HFFc6 (cell line): ENCODE results near the gene PLCL2. TPM values are rescaled to one million over a fixed set of nuclear protein-coding genes. Genes with fewer than 3 reads are reported as not detected.
"Not testable (repeated sequence)": the region's sequence is repeated elsewhere in the genome, so short reads cannot be mapped to it uniquely, and the experiment has no call there.

Source experiments
- DNase-seq: peaks from one replicate; pipeline ENCODE4 v3.0.0-alpha.2; 2018
- H3K27ac Mint-ChIP-seq: 2 replicates; pipeline ENCODE4 v1.8.0; 2020; ENCODE audit warnings: mild to moderate bottlenecking, mixed read lengths
- H3K27me3 Mint-ChIP-seq: 2 replicates; pipeline ENCODE4 v1.8.0; 2021; ENCODE audit warnings: mild to moderate bottlenecking, moderate library complexity, mixed read lengths; ENCODE audit not compliant: insufficient read depth
- H3K36me3 Mint-ChIP-seq: 2 replicates; pipeline ENCODE4 v1.8.0; 2021; ENCODE audit warnings: low read depth, mixed read lengths
- H3K4me1 Mint-ChIP-seq: 2 replicates; pipeline ENCODE4 v1.8.0; 2020; ENCODE audit warnings: low read depth, mixed read lengths
- H3K4me3 Mint-ChIP-seq: 2 replicates; pipeline ENCODE4 v1.8.0; 2020; ENCODE audit warnings: mild to moderate bottlenecking, moderate library complexity, mixed read lengths
- H3K9me3 Mint-ChIP-seq: 2 replicates; pipeline ENCODE4 v1.8.0; 2020; ENCODE audit warnings: mild to moderate bottlenecking, mixed read lengths
- total RNA-seq, 6 experiments: library from RNA; stranded (reverse); fragmentation: NEBNext Ultra II Directional; extraction: Animal tissue kit (Norgen Biotek cat#: 25700); gene quantifications; 2 replicates in 1 of 6; 3 replicates in 5 of 6; pipeline ENCODE4 v1.2.3, GENCODE V29; 2021
- TF ChIP-seq, protein P1 (sequence below): fragments of 200-600 bp; sonication (generic); IDR thresholded peaks from 2 replicates; pipeline ENCODE4 v1.5.0; 2021; ENCODE audit warnings: antibody characterized with exemption, mild to moderate bottlenecking

PLCL2 gene
- total RNA-seq, 6 experiments from 2014 or later = 3.9 to 6.4 (median 5.7) TPM

DNA sequence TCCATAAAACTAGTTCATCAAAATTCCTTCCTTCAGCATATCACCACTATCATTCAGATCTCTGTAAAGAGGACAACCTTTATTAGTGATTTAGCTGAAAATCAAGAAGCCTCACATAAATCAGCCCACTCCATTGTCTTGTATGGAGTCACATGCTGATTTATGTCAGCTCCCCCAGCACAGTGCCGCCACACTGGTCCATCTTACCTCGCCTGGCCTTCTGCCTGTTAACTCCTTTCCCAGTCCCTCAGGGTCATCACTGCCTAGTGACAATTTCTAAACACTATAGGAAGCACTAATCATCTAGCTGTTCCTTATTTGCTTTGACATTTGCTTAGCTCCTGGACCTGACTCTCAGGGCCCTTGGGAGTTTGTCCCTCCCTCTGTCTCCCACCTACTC is 75.4 kb downstream of the PLCL2 start:
- Mint-ChIP-seq H3K4me1 (no peaks in the 10 kb centered on the region), H3K27ac (no peak overlapping the region), H3K36me3 (no peaks in the 10 kb centered on the region), H3K4me3 (no peak overlapping the region), H3K27me3 (no peaks in the 10 kb centered on the region), H3K9me3 (0 out of 2 replicates have a peak, but pooled peaks cover 3% of the 10 kb centered on the region)
- TF ChIP-seq, protein P1, sequence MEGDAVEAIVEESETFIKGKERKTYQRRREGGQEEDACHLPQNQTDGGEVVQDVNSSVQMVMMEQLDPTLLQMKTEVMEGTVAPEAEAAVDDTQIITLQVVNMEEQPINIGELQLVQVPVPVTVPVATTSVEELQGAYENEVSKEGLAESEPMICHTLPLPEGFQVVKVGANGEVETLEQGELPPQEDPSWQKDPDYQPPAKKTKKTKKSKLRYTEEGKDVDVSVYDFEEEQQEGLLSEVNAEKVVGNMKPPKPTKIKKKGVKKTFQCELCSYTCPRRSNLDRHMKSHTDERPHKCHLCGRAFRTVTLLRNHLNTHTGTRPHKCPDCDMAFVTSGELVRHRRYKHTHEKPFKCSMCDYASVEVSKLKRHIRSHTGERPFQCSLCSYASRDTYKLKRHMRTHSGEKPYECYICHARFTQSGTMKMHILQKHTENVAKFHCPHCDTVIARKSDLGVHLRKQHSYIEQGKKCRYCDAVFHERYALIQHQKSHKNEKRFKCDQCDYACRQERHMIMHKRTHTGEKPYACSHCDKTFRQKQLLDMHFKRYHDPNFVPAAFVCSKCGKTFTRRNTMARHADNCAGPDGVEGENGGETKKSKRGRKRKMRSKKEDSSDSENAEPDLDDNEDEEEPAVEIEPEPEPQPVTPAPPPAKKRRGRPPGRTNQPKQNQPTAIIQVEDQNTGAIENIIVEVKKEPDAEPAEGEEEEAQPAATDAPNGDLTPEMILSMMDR = no peak
- no peak for DNase-seq

DNA sequence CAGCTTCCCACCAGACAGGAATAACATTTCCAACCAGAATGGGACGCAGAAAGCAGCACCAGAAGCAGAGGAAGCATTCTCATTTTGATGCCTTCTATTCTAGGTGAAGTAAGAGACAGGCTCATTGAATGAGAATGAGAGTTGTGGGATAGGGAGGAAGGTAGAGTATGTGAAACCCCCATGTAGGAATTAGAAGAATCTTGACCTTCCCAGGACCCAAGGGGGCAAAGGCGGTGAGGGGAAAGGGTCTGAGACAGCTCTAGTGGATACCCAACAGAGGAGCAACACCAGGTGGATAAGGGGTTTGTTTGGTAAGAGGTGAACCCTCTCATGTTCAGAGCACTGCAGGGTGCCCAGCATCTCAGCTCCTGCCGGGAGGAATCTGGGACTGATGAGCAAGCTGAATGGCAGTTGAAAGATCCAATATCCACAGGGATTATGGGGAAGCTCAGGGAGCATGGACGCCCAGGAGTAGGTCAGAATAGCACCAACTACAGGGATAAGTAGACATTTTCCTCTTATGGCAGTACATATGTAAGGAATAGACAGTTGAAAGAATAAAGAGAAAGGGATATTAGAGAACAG is 77.0 kb downstream of the PLCL2 start:
- TF ChIP-seq, protein P1 = no peak
- Mint-ChIP-seq H3K36me3 (no peaks in the 10 kb centered on the region), H3K4me3 (no peak overlapping the region), H3K27ac (no peak overlapping the region), H3K4me1 (no peaks in the 10 kb centered on the region), H3K27me3 (no peaks in the 10 kb centered on the region), H3K9me3 (peaks cover 5% of the 10 kb centered on the region; the same call in 1 of the 2 replicates)
- no peak for DNase-seq

DNA sequence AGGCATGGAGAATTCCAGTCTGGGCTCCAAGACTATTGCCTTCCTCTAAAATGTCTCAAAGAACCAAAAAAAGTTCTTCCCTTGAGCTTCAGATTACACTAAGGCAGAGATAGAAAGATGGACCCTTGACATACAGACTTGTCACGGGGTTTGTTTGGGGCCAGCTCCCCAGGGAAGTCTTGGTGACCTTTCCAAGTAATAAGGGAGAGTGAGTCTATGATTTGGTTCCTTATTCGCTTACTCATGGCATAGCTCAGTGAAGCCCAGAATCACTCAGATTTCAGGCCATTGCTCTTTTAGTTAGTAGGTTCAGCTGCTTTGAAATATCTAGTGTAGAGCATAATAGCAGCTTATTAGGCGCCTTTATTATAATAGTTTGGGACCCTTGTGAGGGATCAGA is 90.3 kb downstream of the PLCL2 start:
- TF ChIP-seq, protein P1 = no peak
- H3K9me3 Mint-ChIP-seq = no peaks in the 10 kb centered on the region
- H3K27ac Mint-ChIP-seq = no peak overlapping the region
- no peak for DNase-seq
- no peak overlapping the region for H3K4me3 Mint-ChIP-seq
- peaks cover 18% of the 10 kb centered on the region for H3K4me1 Mint-ChIP-seq
- H3K27me3 Mint-ChIP-seq = peaks cover 2% of the 10 kb centered on the region
- no peaks in the 10 kb centered on the region for H3K36me3 Mint-ChIP-seq

DNA sequence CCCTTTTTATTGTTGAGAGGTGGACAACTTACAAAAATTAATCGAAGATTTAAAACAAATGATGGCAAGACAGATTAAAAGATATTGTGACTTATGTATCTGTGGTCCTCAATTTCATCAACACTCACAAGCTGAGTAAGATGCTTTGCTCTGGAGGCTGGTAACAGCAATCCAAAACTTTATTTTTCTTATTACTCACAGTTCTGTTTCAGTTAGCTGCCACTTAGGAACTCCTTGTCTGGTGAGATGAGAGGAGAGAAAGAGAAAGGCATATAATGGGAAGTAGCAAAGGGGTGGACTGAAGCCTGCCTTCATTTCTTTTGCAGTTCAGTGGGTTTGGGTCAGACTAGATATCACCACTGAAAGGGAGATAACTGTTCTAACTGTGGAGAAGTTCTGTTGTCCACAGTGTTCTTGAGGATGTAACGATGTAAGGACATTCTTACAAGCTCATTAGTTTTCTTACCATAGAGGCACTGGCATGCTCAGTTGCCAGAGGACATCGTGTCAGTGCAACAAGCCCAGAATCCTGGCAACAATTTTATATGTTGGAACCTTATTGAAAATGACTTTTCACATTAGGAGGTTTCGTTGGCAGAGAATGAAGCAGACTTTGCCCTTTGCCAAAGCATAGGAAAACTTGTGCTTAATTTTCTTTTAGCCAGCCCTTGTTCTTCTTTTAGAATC is 93.6 kb downstream of the PLCL2 start:
- peak; percentile 23 for DNase-seq
- no peaks in the 10 kb centered on the region for H3K36me3 Mint-ChIP-seq
- H3K4me3 Mint-ChIP-seq = no peak overlapping the region
- TF ChIP-seq, protein P1 = no peak
- H3K27ac Mint-ChIP-seq = no peak overlapping the region
- no peaks in the 10 kb centered on the region for H3K9me3 Mint-ChIP-seq
- H3K27me3 Mint-ChIP-seq = peaks cover 2% of the 10 kb centered on the region
- peaks cover 18% of the 10 kb centered on the region for H3K4me1 Mint-ChIP-seq

DNA sequence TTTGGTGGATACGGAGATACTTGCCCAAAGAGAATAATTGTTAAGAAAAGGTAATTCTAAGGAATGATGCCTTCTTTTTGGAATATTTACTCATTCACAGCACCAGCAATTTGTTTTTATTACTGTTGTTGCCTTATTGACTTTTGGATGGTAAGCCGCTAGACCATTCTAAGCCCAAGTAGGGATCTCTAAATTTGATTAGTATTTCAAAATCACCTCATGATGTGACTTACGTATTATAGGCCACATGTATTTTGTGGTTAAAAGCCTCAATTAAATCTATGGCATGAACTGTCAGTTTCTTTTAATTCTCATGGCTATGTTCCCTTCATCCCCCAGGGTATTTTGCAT is 94.1 kb downstream of the PLCL2 start:
- Mint-ChIP-seq H3K4me1 (peaks cover 18% of the 10 kb centered on the region), H3K9me3 (no peaks in the 10 kb centered on the region), H3K27me3 (peaks cover 2% of the 10 kb centered on the region), H3K27ac (no peak overlapping the region), H3K4me3 (no peak overlapping the region), H3K36me3 (no peaks in the 10 kb centered on the region)
- DNase-seq = no peak
- TF ChIP-seq, protein P1 = no peak

DNA sequence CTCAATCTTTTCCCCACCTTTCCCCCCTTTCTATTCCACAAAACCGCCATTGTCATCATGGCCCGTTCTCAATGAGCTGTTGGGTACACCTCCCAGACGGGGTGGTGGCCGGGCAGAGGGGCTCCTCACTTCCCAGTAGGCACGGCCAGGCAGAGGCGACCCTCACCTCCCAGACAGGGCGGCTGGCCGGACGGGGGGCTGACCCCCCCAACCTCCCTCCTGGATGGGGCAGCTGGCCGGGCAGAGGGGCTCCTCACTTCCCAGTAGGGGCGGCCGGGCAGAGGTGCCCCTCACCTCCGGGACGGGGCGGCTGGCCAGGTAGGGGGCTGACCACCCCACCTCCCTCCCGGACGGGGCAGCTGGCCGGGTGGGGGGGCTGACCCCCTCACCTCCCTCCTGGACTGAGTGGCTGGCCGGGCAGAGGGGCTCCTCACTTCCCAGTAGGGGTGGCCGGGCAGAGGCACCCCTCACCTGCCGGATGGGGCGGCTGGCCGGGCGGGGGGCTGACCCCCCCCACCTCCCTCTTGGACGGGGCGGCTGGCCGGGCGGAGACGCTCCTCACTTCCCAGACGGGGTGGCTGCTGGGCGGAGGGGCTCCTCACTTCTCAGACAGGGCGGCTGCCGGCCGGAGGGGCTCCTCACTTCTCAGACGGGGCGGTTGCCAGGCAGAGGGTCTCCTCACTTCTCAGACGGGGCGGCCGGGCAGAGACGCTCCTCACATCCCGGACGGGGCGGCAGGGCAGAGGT is 95.2 kb downstream of the PLCL2 start:
- not testable (repeated sequence) for H3K4me3 Mint-ChIP-seq, DNase-seq, H3K9me3 Mint-ChIP-seq, H3K27ac Mint-ChIP-seq, H3K27me3 Mint-ChIP-seq, H3K36me3 Mint-ChIP-seq
- H3K4me1 Mint-ChIP-seq = peaks cover 18% of the 10 kb centered on the region

DNA sequence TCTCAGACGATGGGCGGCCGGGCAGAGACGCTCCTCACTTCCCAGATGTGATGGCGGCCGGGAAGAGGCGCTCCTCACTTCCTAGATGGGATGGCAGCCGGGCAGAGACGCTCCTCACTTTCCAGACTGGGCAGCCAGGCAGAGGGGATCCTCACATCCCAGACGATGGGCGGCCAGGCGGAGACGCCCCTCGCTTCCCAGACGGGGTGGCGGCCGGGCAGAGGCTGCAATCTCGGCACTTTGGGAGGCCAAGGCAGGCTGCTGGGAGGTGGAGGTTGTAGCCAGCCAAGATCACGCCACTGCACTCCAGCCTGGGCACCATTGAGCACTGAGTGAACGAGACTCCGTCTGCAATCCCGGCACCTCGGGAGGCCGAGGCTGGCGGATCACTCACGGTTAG is 95.8 kb downstream of the PLCL2 start:
- not testable (repeated sequence) for H3K27me3 Mint-ChIP-seq, H3K4me3 Mint-ChIP-seq

More for the DNA sequence above, 95.8 kb downstream of the PLCL2 start:
- not testable (repeated sequence) for H3K36me3 Mint-ChIP-seq, DNase-seq, H3K9me3 Mint-ChIP-seq, H3K27ac Mint-ChIP-seq
- peaks cover 18% of the 10 kb centered on the region for H3K4me1 Mint-ChIP-seq
